Fibroblast of the aortic adventitia (primary cell): Measurements from ENCODE around the gene TLCD3A. TPM values are rescaled to one million over a fixed set of nuclear protein-coding genes. Genes with fewer than 3 reads are reported as not detected.

ENCODE experiments used
- DNase-seq: peaks from one replicate; pipeline ENCODE4 v3.0.0-alpha.2; 2010; ENCODE audit warnings: low read depth
- H3K4me3 ChIP-seq: 2 replicates; pipeline ENCODE4 v1.5.1; 2011; ENCODE audit warnings: low read depth, mild to moderate bottlenecking, control low read depth, low read length, moderate library complexity
- CTCF ChIP-seq: IDR thresholded peaks from 2 replicates; pipeline ENCODE4 v1.5.1; 2011; ENCODE audit warnings: mild to moderate bottlenecking, low read length, control low read depth, inconsistent platforms; ENCODE audit not compliant: insufficient read depth
- total RNA-seq: library from RNA; depleted of rRNA; stranded (reverse); fragments of >200 nt; gene quantifications from 2 replicates; pipeline ENCODE4 v1.2.3, GENCODE V29; 2012; ENCODE audit warnings: low replicate concordance

The TLCD3A gene
- total RNA-seq, 1 donor = 27.5 TPM

DNA sequence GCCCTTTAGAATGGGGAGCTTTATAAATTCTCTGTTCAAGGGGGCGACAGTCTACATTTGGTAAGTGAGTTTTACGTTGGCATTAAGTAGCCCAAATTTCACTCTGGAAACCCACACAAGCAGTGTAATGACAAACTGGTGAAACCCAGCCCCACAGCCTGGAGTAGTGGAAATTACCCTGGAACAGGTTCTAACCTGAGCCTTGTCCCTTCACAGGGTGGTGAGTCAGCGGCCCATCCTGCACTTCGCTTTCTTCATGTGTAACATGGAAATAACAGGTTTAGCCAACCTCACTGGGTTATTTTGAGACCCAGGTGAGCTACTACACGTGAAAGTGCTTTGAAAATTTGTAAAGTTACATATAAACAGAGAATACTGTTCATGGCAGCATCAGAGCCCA lies 3.5 kb upstream of the TLCD3A start:
- DNase-seq = no peak
- H3K4me3 ChIP-seq = no peak overlapping the region
- TF ChIP-seq CTCF = no peak

DNA sequence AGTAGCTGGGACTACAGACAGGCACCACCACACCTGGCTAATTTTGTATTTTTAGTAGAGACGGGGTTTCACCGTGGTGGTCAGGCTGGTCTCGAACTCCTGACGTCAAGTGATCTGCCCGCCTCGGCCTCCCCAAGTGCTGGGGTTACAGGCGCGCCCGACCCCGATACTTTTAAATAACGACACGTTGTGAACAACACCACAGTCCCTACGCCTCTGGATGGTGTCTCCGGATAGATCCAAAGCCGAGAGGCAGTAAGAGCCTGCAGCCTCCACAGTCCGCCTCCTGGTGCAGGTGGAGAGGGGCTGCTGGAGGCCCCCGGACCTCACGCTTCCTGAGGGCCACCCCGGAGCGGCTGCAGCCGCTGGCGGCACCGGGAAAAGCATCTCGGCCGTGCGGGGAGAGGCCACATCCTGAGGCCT lies 741 bp upstream of the TLCD3A start:
- DNase-seq = peak; percentile 23
- TF ChIP-seq CTCF = no peak
- peak overlapping the region; percentile 75 for H3K4me3 ChIP-seq

DNA sequence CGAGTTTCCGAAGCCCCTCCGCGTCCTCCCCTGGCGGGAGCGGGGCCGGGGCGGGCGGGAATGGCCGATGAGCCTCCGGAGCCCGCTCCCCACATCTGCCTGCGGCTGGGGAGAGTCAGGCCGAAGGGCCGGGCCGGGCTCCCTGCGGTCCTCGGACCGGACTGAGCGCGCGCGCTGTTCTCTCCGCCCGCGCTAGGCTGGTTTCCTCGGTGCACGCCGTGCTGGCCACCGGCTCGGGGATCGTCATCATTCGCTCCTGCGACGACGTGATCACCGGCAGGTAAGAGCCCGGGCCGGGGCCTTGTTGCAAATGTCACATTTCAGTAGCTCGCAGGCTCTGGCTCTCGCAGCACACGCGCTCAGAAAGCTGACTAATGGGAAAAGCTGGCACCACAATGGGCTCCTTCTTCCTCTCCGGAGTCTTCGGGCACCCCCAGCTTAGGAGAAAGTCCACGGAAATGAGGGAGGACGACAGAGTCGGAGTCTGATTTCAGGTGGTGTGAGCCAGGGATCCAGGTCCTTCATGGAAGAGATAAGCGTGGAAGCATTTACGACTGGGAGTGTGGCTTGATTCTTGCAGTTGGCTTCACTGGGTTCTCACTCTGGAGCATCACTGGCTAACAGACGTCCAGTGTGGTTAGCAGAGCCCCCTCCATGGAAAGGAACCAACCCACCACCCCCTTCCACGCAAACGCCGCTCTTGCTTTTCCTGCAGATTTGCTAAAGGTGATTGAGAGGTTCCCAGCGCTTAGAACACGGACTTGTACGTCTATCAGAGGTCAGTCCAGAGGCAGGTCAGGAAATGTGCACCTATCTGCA lies 715 bp downstream of the TLCD3A start:
- TF ChIP-seq CTCF = no peak
- peak overlapping the region; percentile 75 for H3K4me3 ChIP-seq

GRCh38 chr17:733743-734142 lies 1.3 kb downstream of the TLCD3A start:
- TF ChIP-seq CTCF = no peak
- DNase-seq = no peak
- H3K4me3 ChIP-seq = peak overlapping the region; percentile 75

More for the DNA sequence above, 715 bp downstream of the TLCD3A start:
- peak; percentile 40 for DNase-seq

GRCh38 chr17:737561-738113 lies 5.2 kb downstream of the TLCD3A start:
- H3K4me3 ChIP-seq = no peak overlapping the region
- DNase-seq = no peak
- no peak for TF ChIP-seq CTCF

DNA sequence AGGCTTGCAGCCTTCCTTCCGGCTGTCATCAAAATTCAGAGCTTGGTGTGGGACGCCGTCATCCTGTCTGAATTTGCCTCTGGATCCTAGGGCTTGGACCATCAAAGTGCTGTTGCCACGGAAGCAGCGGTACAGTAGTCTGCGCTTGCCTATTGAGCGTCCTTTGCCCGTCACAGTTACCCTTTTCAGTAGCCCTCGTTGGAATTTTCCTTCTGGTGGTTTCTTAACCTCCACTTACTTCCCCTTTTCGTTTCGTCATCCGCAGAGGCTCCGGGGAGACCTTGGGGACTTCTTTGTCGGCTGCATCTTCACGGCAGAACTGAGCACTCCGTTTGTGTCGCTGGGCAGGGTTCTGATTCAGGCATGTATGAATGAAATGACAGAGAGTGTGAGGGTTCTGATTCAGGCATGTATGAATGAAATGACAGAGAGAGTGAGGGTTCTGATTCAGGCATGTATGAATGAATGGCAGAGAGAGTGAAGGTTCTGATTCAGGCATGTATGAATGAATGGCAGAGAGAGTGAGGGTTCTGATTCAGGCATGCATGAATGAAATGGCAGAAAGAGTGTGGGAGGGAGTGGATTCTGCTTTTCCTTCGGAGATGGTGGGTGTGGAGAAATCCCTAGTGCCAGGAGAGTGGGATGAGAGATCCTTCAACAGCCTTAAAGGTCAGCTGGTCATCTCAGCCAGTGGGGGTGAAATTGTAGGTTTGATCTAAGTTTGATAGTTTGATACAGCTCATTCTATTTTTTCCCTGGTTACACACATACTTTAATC lies 8.0 kb downstream of the TLCD3A start:
- no peak for DNase-seq
- no peak for TF ChIP-seq CTCF
- no peak overlapping the region for H3K4me3 ChIP-seq
